ENCODE measurements around the gene PPP1R14C.

The PPP1R14C gene

DNA sequence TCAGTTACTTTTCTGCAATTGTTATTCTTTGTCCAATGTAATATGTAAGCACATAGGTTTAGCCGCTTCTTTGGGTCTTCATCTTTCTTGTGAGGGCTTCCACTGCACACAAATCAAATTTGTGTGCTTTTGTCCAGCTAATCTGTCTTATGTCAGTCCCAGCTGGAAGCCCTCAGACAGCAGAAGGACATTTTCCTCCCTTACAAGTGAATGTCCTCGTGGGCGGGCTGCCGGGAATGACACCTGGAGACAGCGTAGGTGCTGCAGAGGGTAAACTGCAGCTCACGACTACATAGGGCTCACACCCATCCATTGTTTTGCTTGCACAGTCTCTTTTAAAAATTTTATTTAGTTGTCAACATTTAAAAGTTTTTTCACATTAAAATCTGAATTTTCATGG, 24.6 kb upstream of the PPP1R14C start:
- H3K27ac ChIP-seq (ENCODE audit: low read depth, low read length, severe bottlenecking): no peak overlapping the region
- no peaks in the 10 kb centered on the region for H3K4me1 ChIP-seq (ENCODE audit: control insufficient read depth, insufficient read depth, low read length, poor library complexity, severe bottlenecking)
- no peaks in the 10 kb centered on the region for H3K36me3 ChIP-seq (ENCODE audit: control insufficient read depth, insufficient read depth, low read length)
- H3K4me3 ChIP-seq (ENCODE audit: extremely low read depth, insufficient read depth, low read length, poor library complexity, severe bottlenecking): no peak overlapping the region
- H3K9me3 ChIP-seq (ENCODE audit: control insufficient read depth, low read length): no peaks in the 10 kb centered on the region
- WGBS, 2 experiments (ENCODE audit: insufficient coverage in 2 of 2): 80% methylated on average over 5 of the region's 6 CpGs; no CpG with 5 or more reads in 1 of the 2 experiments

DNA sequence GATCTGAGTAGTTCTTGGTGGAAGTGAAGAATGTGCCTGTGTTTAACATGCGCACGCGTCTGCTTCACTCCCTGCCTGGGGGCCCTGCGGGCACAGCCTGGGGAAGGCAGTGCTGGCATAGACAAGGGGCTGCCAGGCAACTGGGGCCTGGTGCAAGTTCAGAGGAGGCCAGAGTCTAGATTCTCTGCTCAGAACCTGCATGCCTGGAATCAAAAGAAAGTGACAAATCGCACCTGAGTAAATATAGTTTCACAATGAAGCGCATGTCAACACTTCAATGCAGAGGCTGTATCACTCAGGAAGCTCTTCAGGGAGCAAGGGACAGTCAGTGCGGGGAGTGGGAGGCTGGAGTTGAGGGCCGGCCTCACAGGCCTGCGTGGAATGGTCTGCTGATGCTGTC, 24.2 kb upstream of the PPP1R14C start:
- no peak overlapping the region for H3K4me3 ChIP-seq (ENCODE audit: extremely low read depth, insufficient read depth, low read length, poor library complexity, severe bottlenecking)
- WGBS, 2 experiments (ENCODE audit: insufficient coverage in 2 of 2): 90 to 95% methylated on average over 8 to 9 of the region's 9 CpGs
- H3K4me1 ChIP-seq (ENCODE audit: control insufficient read depth, insufficient read depth, low read length, poor library complexity, severe bottlenecking): no peaks in the 10 kb centered on the region
- no peaks in the 10 kb centered on the region for H3K36me3 ChIP-seq (ENCODE audit: control insufficient read depth, insufficient read depth, low read length)
- no peak overlapping the region for H3K27ac ChIP-seq (ENCODE audit: low read depth, low read length, severe bottlenecking)
- H3K9me3 ChIP-seq (ENCODE audit: control insufficient read depth, low read length): no peaks in the 10 kb centered on the region

DNA sequence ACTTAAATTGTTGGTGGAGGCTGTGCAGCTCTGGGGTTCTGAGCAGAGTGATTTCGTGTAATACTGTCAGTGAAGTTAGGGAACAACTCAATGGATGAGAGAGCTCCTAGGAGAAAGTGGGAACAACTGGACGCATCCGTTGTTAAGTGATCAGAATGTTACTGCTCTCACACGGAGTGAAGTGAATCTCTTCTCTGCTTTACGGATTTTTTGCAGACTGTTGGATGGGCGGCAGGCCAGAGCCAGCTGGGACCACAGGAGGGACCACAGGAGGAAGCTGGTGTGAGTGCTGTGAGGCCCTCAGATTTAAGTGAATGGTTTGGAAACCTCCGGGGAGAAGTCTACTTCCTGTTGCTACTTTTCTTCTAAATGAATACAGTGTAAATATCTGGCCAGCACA, 23.7 kb upstream of the PPP1R14C start:
- 73 to 77% methylated on average over 6 of the region's 7 CpGs for WGBS, 2 experiments (ENCODE audit: insufficient coverage in 2 of 2)
- Histone ChIP-seq H3K27ac (ENCODE audit: low read depth, low read length, severe bottlenecking) (no peak overlapping the region), H3K9me3 (ENCODE audit: control insufficient read depth, low read length) (no peaks in the 10 kb centered on the region), H3K4me1 (ENCODE audit: control insufficient read depth, insufficient read depth, low read length, poor library complexity, severe bottlenecking) (no peaks in the 10 kb centered on the region), H3K36me3 (ENCODE audit: control insufficient read depth, insufficient read depth, low read length) (no peaks in the 10 kb centered on the region), H3K4me3 (ENCODE audit: extremely low read depth, insufficient read depth, low read length, poor library complexity, severe bottlenecking) (no peak overlapping the region)

DNA sequence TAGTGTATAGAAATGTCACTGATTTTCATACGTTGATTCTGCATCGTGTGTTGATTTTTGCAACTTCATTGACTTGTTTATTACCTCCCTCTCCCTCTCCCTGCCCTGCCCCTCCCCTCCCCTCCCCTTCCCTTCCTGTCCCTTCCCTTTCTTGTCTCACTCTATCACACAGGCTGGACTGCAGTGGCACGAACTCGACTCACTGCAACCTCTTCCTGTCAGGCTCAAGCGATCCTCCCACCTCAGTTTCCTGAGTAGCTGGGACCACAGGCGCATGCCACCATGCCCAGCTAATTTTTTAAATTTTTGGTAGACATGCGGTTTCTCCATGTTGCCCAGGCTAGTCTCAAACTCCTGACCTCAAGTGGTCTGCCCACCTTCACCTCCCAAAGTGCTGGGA, 19.2 kb upstream of the PPP1R14C start:
- Histone ChIP-seq H3K27ac (ENCODE audit: low read depth, low read length, severe bottlenecking) (no peak overlapping the region), H3K4me1 (ENCODE audit: control insufficient read depth, insufficient read depth, low read length, poor library complexity, severe bottlenecking) (no peaks in the 10 kb centered on the region), H3K36me3 (ENCODE audit: control insufficient read depth, insufficient read depth, low read length) (no peaks in the 10 kb centered on the region), H3K9me3 (ENCODE audit: control insufficient read depth, low read length) (no peaks in the 10 kb centered on the region), H3K4me3 (ENCODE audit: extremely low read depth, insufficient read depth, low read length, poor library complexity, severe bottlenecking) (no peak overlapping the region)
- WGBS, 2 experiments (ENCODE audit: insufficient coverage in 2 of 2): 72 to 80% methylated on average over 5 to 6 of the region's 7 CpGs

DNA sequence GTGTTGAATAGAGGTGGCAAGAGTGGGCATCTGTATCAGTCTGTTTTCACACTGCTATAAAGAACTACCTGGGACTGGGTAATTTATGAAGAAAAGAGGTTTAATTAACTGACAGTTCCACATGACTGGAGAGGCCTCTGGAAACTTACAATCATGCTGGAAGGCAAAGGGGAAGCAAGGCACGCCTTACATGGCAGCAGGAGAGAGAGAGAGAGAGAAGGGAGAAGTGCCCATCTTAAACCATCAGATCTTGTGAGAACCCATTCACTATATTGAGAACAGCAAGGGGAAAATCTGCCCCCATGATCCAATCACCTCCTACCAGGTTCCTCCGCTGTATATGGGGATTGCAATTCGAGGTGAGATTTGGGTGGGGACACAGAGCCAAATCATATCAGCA, 18.6 kb upstream of the PPP1R14C start:
- no peak overlapping the region for H3K4me3 ChIP-seq (ENCODE audit: extremely low read depth, insufficient read depth, low read length, poor library complexity, severe bottlenecking)
- no peaks in the 10 kb centered on the region for H3K4me1 ChIP-seq (ENCODE audit: control insufficient read depth, insufficient read depth, low read length, poor library complexity, severe bottlenecking)
- H3K36me3 ChIP-seq (ENCODE audit: control insufficient read depth, insufficient read depth, low read length): no peaks in the 10 kb centered on the region
- H3K9me3 ChIP-seq (ENCODE audit: control insufficient read depth, low read length): no peaks in the 10 kb centered on the region
- WGBS, 2 experiments (ENCODE audit: insufficient coverage in 2 of 2): 100% methylated on average over 3 of the region's 3 CpGs; no CpG with 5 or more reads in 1 of the 2 experiments
- no peak overlapping the region for H3K27ac ChIP-seq (ENCODE audit: low read depth, low read length, severe bottlenecking)

DNA sequence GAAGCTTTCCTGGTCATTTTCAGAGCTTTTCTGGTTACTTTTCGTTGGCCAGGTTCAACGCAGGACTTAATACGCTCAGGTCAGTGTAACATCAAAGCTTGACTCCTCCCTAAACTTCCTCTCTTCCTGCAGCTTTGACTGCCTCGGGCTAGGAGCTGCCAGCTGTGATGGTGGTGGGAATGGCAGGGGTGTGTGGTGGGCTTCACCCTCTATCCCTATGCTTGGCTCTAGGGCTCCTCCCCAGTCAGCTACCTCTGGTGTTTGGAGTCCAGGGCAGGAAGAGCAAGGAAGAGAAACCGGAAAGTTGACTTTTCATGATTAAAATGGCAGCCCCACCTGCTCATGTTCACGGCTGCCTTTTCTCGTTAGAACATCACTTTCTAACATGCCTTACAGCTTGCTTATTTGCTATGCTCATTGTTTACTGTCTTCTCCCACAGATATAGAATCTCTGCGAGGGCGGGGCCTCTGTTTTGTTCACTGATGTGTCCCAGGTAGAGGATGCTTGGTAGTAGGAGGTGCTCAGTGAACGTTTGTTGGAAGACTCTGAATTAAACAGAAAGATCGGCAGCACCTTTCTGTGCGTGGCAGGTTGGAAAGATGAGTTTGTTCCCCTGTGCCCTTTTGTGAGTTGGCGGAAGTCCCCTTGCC, 16.1 kb upstream of the PPP1R14C start:
- H3K27ac ChIP-seq (ENCODE audit: low read depth, low read length, severe bottlenecking): no peak overlapping the region
- no peaks in the 10 kb centered on the region for H3K4me1 ChIP-seq (ENCODE audit: control insufficient read depth, insufficient read depth, low read length, poor library complexity, severe bottlenecking)
- no peaks in the 10 kb centered on the region for H3K9me3 ChIP-seq (ENCODE audit: control insufficient read depth, low read length)
- 76 to 85% methylated on average over 10 to 12 of the region's 13 CpGs for WGBS, 2 experiments (ENCODE audit: insufficient coverage in 2 of 2)
- H3K4me3 ChIP-seq (ENCODE audit: extremely low read depth, insufficient read depth, low read length, poor library complexity, severe bottlenecking): no peak overlapping the region
- no peaks in the 10 kb centered on the region for H3K36me3 ChIP-seq (ENCODE audit: control insufficient read depth, insufficient read depth, low read length)

DNA sequence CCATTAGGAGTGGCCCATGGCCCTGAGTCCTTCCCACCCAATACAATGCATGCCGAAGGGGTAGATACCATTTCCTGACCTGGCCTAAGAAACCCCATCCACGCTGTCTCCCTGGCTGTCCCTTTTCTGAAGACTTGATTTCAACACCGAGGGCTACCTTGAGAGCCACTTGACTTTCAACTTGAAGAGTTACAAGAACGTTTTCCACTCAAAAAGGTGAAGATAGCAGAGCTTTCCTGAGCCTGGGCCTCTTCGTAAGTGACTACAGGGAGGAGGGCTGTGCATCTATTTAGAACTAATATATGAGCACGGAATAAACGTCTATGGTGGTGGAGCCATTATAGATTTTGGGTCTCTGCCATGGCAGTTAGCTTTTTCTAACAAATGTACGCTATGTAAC, 14.4 kb upstream of the PPP1R14C start:
- Histone ChIP-seq H3K9me3 (ENCODE audit: control insufficient read depth, low read length) (no peaks in the 10 kb centered on the region), H3K4me1 (ENCODE audit: control insufficient read depth, insufficient read depth, low read length, poor library complexity, severe bottlenecking) (no peaks in the 10 kb centered on the region), H3K36me3 (ENCODE audit: control insufficient read depth, insufficient read depth, low read length) (no peaks in the 10 kb centered on the region), H3K4me3 (ENCODE audit: extremely low read depth, insufficient read depth, low read length, poor library complexity, severe bottlenecking) (no peak overlapping the region), H3K27ac (ENCODE audit: low read depth, low read length, severe bottlenecking) (no peak overlapping the region)
- 86 to 88% methylated on average over 8 of the region's 8 CpGs for WGBS, 2 experiments (ENCODE audit: insufficient coverage in 2 of 2)

DNA sequence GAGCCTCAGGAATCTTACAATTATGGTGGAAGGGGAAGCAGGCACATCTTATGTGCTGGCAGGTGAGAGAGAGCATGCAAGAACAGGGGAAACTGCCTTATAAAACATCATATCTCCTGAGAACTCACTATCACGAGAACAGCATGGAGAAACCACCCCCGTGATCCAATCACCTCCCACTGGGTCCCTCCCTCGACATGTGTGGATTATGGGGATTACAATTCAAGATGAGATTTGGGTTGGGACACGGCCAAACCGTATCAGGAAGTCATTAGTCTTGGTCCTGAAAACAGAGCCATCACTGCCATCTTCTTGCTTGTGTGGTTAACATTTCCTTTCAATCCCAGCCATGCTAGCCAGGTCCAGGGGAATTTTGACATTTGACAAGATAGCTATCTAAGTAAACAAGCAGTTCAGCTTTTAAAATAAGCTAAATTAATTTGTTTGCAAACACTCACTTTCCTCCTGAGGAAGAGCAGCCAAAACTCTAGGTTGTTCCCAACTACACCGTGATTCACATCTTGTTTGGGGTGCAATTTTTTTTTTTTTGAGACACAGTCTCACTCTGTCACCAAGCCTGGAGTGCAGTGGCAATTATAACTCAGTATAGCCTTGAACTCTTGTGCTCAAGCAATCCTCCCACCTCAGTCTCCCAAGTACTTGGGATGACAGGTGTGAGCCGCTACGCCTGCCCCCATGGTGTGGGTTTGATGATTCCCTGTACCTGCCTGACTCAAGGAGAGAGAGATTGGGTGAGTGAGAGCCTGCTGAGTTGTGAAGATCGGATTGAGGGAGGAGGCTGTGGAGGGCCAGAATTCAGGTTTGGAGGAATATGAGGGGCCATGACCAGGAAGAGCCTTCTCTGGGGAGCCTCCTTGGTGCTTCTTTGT, 13.0 kb upstream of the PPP1R14C start:
- no peaks in the 10 kb centered on the region for H3K9me3 ChIP-seq (ENCODE audit: control insufficient read depth, low read length)
- H3K4me1 ChIP-seq (ENCODE audit: control insufficient read depth, insufficient read depth, low read length, poor library complexity, severe bottlenecking): no peaks in the 10 kb centered on the region
- no peak overlapping the region for H3K4me3 ChIP-seq (ENCODE audit: extremely low read depth, insufficient read depth, low read length, poor library complexity, severe bottlenecking)
- no peaks in the 10 kb centered on the region for H3K36me3 ChIP-seq (ENCODE audit: control insufficient read depth, insufficient read depth, low read length)
- WGBS, 2 experiments (ENCODE audit: insufficient coverage in 2 of 2): 82 to 90% methylated on average over 4 to 6 of the region's 9 CpGs
- no peak overlapping the region for H3K27ac ChIP-seq (ENCODE audit: low read depth, low read length, severe bottlenecking)

DNA sequence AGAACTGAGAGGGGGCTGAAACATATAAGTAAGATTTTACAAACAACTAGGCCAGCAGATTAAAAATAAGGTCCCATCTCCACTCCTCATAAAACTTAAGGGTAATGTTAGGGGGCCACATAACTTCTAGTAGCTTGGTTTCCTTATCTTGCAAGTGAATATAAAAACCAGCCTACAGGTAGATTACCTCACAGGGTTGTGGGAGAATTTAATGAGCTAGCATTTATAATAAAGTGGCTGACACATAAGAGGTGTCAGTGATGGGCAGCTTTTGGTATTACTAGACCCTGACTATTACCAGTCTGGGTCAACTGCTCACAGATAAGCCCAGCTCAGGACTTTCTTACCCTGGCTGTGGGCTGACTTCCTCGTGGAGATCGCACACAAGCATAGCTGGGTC, 9.2 kb upstream of the PPP1R14C start:
- Histone ChIP-seq H3K27ac (ENCODE audit: low read depth, low read length, severe bottlenecking) (no peak overlapping the region), H3K4me3 (ENCODE audit: extremely low read depth, insufficient read depth, low read length, poor library complexity, severe bottlenecking) (no peak overlapping the region), H3K36me3 (ENCODE audit: control insufficient read depth, insufficient read depth, low read length) (no peaks in the 10 kb centered on the region), H3K4me1 (ENCODE audit: control insufficient read depth, insufficient read depth, low read length, poor library complexity, severe bottlenecking) (no peaks in the 10 kb centered on the region), H3K9me3 (ENCODE audit: control insufficient read depth, low read length) (no peaks in the 10 kb centered on the region)
- WGBS, 2 experiments (ENCODE audit: insufficient coverage in 2 of 2): 89 to 100% methylated on average over 2 of the region's 2 CpGs

DNA sequence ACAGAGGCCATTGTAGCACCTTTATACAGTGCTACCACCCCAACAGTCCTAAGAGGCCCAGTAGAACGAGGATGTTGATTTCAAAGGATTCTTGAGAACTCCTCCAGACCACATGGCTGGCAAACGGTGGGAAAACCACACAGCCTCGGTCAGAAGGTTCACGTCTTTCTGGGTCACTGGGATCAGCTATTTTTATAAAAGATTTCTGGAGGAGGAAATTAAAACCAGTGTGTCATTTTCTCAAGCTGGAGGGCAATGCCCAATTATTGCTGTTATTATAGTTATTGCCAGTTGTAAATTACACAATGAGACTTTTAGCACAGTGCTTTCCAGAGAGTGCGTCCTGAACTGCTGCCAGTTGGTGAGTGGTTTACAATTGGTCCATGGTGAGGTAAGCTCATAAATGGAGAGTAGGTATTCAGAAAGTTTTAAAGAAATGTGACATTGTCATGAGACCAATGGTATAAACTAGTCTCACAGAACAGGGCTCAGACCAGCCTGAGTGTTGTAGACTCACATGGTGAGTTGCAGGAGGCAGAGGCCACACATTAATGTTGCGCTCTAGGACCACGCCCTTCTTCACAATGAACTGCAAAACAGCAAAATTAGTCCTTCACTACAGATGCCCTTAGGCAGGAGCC, 8.4 kb upstream of the PPP1R14C start:
- Histone ChIP-seq H3K36me3 (ENCODE audit: control insufficient read depth, insufficient read depth, low read length) (no peaks in the 10 kb centered on the region), H3K27ac (ENCODE audit: low read depth, low read length, severe bottlenecking) (no peak overlapping the region), H3K4me3 (ENCODE audit: extremely low read depth, insufficient read depth, low read length, poor library complexity, severe bottlenecking) (no peak overlapping the region), H3K4me1 (ENCODE audit: control insufficient read depth, insufficient read depth, low read length, poor library complexity, severe bottlenecking) (no peaks in the 10 kb centered on the region), H3K9me3 (ENCODE audit: control insufficient read depth, low read length) (no peaks in the 10 kb centered on the region)
- 99 to 100% methylated on average over 3 to 7 of the region's 7 CpGs for WGBS, 2 experiments (ENCODE audit: insufficient coverage in 2 of 2)
